Measurements from ENCODE around the gene CIB4.

The CIB4 gene

DNA sequence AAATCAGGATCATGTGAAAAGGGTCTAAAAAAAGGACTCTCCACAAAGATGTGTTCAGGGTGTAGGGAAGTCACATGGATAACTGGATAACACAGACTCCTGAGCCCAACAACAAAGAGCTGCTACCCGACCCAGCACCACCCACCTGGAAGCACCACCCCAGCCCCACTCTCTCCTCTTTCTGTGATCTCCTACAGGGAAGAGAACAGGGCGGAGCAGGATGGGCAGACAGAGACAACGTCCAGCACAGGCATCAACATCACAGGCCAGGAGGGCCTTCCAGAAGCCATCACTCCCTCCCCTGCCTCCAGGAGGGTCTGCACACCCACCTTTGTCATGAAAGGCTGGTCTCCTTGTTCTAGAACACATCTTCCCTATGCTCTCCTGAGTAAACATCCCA lies 1.3 kb upstream of the CIB4 start:
- no peak for DNase-seq (ENCODE audit: low spot score)

DNA sequence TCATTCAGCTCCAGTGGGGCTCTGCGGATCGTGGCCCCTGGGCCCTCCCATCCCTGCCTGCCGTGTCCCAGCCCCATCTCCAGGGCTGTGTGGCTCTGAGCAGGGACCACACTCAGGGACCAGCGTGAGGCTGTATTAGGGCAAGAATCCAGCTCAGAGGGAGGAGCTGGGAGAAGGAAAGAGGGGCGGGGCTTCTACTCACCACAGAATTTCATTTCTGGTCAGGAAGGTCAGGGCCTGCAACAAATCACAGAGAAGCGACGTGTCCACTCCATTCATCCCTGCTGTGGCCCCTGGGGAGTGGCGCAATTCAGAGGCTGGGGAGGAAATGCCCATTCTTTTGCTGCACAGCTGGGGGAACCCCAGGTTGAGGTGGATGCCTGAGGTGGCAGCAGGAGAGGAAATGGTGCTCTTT lies 828 bp downstream of the CIB4 start:
- DNase-seq (ENCODE audit: low spot score), result no peak

DNA sequence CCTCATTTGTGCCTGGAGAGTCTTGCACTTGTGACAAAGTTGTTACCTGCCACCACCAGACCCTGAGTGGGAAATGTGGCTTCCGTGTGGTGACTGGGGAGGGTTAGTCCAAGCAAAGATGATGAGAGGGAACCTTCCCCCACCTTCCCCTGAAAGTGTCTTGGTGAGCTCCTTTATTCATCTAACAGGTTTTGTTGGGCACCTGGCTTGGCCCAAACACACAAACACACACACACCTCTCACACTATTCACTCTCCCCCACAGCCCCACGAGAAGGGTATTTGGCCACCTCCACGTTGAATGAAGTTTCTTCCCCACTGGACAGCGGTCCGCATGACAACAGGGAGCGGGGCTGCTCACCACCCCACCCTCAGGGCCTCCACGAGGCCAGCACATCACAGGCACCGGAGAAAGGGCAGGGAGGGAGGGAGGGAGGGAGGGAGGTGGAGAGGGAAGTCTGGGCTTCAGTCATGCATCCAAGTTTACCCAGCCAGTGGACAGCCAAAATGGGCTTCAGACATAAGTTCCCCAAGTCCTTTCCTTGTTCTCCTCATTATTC lies 1.4 kb downstream of the CIB4 start:
- no peak for DNase-seq (ENCODE audit: low spot score)

DNA sequence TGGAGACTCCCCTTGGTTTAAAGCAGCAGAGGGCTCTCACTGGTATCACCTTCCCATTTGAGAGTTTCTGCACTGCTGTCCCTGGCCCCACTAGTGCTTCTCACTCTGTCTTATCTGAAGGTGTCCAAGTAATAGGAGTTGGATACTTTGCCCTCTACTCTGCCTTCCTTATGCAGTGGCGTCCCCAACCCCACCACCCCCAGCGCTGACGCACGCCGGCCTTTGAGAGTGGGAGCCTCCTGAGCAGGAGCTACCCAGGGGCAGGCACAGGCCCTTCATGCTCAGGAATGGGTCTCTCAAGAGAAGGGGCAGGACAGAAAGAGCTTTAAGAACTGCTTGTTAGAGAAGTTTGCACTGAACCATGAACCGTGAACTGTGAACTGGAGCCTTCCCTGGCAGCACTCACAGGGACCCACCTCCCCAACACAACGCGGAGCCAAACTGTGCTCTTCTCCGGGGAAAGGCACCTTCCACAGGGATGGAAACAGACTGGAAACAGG lies 3.3 kb downstream of the CIB4 start:
- DNase-seq (ENCODE audit: low spot score), result no peak

DNA sequence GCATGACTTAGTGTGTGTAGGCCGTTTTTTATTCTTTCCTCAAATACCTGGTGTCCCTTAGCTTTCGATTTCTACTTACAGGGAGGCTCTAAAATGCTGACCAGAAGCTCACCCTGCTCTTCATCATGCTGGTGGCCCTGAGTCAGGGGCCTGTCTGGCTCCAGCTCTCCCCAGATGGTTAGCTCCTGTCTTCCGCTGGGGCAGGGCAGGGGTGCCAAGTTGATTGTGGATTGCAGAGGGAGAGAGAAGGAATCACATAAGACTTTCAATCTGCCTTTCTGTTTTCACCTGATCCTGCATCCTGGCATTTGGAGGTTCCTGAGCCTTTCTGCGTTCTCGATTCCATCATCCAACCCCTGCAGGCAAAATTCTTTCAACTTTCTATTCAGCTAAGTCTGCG lies 4.2 kb downstream of the CIB4 start:
- no peak for DNase-seq (ENCODE audit: low spot score)

DNA sequence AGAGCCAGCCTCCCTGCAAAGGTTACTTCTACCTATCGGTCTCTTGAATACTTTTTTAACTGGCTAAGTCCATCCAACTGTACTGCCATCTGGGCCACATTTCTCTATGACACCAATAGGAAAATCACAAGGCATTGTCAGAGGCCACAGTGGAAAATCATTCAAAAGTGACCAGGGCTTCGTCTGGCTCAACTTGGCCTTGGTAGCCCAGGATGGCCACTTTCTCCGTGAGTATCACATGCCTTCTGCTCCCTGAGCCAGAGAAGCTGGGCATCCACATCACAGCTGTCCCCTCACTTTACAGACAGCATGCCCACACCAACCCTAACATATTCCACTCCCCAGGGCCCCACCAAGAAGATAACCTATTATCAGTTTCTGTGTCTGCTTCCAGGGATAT lies 5.8 kb downstream of the CIB4 start:
- no peak for DNase-seq (ENCODE audit: low spot score)

DNA sequence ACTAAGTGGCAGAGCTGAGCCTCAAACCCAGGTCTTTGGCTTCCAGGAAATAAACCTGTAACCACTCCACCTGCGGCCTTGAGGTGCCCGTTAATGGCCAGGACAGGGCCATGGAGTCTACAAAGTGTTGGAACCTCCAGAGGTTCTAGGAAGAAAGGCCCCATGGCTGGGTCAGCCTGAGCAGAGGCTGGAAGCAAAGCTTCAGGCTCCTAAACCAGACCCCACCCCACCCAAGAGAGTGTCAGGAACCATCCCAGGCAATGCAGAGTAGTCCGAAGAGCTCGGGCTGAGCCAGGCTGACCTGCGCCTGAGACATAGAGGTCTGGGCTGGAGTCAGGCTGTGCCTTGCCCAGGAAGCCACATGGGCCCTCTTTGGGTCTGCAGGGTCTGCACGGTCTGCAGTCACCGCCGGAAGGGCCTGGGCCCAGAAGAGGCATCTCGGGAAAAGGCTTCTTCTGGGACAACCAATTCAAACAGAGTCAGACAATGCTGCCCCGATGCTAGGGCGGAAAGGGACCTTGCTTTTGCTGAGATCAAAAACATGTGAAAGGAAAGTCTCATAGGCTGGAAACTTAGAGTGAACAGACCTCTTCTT lies 6.4 kb downstream of the CIB4 start:
- no peak for DNase-seq (ENCODE audit: low spot score)

DNA sequence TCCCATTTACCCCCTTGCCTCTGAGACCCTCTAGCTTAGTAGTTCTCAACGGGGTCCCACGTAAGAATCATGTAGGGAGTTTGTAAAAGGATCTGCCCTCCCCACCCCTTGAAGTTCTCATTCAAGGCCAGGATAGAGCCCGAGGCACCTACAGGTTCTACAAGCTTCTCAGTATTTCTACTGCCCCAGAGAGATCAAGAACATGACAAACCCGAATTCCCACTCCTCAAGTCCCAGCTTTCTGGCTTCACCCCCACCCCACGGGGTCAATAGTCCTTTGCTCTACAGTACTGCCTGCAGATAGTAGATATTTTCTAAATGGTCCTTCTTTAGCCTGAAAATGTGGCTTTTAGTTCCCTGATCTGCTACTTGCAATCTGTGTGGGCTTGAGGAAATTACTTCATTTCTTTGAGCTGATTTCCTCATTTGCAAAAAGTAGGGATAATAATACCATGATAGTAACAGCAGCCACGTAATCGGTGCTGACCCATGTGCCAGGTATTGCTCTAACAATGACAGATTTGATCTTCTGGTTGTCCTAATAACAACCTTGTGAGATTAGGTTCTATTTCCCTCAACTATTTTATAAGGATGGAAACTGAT lies 7.1 kb downstream of the CIB4 start:
- no peak for DNase-seq (ENCODE audit: low spot score)

DNA sequence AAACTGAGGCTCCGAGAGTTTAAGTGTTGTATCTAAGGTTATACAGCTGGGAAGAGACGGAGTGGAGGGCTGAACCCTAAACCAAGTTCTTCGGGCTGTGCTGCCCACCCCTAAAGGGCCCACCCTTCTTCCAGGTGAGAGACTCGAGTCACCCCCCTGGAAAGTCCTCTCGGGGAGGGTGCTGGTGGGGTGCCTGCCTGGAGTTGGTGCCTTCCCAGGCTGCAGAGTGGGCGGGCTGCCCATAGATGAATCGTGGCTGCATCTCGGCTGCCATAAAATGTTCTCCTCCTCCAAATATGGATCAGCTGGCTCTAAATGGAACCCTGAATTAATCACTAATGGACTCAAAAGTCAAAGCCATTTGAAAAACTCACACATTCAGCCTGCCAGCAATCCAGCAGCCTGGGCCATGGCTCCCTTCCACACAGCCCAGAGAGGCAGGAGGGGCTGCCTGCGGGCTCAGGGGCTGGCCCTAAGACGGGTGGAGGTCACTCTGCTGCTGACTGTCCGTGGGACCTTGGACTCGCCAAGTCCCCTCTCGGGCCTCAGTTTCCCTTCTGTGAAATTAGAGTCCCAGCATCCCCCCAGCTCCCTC lies 7.7 kb downstream of the CIB4 start:
- no peak for DNase-seq (ENCODE audit: low spot score)

DNA sequence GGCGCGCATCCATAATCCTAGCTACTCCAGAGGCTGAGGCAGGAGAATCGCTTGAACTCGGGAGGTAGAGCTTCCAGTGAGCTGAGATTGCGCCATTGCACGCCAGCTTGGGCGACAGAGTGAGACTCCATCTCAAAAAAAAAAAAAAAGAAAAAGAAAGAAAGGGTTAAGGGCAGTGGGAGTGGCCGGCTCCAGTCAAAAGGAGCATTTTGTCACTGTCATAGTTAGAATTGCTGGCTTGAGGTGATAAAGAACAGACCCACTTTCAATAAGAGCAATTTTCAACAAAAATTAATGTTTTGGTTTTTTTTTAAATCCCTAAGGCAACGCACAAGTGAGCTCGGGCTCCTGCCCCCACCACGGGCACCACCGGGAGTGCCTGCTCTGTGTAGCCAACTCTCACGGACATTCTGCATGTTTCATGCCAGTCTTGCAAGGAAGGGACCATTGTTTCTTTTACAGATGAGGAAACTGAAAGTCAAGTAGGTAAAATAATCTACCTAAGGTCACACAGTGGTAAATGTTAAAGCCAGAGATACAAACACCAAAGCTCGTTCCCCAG lies 8.5 kb downstream of the CIB4 start:
- no peak for DNase-seq (ENCODE audit: low spot score)

DNA sequence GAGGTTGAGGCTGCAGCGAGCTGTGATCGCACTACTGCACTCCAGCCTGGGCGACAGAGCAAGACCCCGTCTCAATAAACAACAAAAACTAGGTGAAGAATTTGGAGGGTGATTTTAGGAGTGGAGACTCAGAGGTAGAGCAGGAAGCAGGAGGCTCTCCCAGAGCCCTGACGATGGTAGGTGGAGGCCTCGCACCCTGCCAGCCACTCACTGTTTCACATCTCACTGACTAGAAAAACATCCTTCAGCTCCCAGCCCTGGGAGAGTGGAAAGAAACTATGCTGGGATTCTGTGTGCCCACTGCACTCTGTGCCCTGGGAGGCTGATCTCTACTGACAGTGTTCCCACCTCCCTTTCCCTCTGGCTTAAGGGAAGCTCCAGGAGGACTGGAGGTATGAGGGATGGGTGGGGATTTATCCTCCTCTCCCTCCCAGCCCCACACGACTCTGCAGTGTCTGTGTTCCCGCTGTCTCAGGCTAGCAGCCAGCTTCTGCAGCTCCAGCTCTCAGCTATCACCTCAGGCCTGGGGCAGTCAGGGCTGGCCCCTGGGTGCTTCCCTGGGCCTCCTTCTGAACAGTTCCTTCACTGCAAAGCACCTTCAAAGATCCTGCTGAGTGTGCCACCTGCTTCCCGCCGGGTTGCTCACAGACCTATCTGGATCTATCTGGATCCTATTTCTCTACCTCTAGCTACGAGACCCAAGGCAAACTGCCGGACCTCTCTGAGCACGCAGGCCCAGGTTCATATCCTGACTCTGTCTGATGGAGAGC lies 9.6 kb downstream of the CIB4 start:
- no peak for DNase-seq (ENCODE audit: low spot score)

DNA sequence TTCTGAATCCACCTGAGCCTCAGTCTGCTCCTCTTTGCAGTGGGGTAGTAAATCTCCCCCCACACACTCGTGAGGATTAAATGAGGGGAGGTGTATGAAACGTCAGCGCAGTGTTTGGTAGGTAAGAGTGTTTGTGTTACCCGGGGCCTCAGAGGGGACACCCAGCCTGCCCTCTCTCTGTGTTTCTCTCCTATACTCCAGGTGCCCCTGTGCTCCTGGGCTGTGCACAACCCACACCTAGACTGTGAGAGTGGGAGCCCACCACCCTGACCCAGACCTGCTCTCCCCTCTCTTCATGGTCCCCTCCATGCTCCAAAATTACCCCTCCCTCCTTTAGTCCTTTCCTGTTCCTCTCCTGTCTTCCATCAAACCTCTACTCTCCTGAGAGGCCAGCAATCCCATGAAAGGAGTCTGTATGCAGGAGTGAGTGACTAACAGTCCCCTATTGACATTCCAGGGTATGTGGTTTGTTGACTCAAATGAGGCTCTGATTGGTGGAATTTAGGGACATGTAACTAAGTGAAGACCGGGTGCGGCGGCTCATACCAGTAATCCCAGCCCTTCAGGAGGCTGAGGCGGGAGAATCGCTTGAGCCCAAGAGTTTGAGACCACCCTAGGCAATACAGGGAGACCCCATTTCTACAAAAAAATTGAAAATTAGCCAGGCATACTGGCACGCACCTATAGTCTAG lies 10.4 kb downstream of the CIB4 start:
- DNase-seq (ENCODE audit: low spot score), result no peak

DNA sequence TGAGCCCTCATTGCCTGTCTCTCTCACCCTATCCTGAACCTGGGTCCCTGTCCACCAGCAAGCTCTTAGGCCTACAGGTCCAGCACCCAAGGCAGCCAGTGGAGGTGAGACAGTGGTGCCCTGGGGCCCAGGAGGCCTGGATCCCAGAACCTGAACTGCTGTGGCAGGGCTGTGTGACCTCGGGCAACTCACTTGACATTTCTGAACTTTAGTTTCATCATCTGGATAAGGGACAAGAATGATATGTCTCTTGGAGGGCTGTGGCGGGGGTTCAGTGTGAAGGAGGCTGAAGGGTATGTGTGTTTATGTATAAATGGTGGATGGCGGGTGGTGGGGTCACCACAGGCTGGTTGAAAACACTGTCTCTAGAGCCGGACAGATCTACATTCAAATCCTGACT lies 10.9 kb downstream of the CIB4 start:
- DNase-seq (ENCODE audit: low spot score), result no peak

DNA sequence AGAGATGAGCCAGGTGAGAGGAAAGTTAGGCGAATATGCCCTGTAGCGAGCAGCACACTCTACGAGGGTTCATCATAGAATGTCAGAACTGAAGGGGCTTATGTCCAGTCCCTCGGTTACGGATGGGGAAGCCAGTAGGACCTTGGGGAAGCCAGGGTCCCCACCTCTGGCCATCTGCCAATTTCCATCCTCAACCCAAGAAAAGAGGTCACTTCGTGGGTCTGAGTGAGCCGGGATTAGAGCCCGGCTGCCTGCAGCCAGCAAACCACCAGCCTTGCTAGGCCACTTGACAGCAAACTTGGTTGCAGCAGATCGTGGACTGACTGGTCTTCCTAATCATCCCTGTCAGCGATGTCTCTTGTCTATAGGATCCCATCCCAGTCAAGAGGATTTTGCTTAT lies 11.4 kb downstream of the CIB4 start:
- no peak for DNase-seq (ENCODE audit: low spot score)

DNA sequence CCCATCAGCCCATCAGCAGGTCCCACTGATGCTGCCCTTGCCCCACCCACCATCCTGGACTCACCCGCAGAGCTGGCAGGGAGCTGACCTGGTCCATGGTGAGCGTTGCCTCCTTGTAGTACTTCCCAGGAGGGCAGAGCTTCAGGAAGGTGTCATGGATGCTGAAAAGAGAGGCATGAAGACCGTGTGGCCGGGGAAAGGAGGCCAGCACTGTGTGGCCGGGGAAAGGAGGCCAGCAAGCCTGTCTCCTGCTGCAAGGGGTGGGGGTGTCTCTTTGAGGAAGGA lies 11.9 kb downstream of the CIB4 start:
- DNase-seq (ENCODE audit: low spot score), result no peak

DNA sequence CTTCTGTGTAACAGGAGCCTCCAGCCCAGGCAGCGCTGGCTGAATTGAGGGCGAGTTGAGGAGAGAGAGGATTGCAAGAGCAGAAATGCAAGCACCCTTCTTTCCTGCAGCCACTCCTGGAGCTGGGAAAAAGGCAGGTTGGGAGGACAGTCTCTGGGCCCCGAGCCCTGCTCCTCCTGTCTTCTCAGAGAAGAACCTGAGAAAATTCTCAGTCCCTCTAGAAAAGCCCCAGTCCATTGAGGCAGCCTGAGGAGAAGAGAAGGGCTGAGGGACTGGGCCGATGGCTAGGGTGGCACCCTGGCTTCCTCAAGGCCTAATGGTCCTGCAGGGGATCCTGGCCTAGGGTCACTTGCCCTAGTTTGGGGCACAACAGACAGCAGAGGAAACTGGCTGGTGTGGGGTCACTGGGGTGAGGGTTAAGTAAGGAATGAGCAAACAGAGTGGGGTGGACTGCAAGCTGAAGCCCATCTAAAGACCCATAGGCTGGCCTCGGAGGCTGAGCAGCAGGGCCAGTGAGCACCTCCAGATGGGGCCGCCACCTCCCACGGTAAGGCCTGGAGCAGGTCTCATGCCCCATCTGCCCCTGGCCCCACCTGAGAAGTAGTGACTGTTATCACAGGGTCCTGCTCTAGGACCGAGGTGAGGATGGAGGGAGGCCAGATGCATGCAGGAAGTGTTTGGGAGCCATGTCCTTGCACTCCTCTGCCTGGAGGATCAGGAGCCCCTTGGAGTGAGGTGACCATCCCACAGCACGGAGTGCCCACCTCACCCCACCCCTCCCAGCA lies 12.4 kb downstream of the CIB4 start:
- DNase-seq (ENCODE audit: low spot score), result no peak

DNA sequence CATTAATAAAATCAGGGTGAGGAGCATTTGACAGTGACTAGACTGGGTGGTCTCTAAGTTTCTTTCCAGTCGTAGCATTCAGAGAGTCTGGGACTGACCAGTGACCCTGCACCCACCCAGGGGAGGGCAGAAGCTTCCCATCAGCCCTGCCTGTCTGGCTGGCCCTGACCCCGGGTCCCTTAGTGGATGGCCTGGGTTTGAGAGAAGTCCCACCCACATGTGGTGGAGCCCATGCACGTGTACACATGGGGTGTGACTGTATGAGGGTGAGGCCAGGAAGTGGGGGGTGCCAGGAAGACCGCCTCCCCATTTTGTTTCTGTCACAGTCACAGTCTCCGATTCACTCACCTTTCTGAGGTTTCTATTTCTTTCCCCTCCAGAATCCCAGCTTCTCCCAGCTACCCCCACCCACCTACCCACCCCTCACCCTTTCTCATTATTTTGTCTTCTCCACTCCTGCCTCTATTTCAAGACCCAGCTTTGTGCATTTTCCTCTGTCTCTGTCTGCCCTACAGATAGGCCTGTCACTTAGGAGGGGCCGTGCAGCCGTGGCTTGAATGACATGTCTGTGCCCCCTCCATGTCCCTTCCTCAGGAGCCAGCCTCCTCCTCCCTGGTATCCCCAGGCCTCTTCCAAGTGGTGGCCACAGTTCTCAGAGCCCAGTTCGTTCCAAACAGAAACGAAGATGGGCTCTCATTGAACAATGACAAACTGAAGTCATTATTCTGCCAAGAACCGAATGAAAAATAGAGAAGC lies 13.6 kb downstream of the CIB4 start:
- DNase-seq (ENCODE audit: low spot score), result no peak

DNA sequence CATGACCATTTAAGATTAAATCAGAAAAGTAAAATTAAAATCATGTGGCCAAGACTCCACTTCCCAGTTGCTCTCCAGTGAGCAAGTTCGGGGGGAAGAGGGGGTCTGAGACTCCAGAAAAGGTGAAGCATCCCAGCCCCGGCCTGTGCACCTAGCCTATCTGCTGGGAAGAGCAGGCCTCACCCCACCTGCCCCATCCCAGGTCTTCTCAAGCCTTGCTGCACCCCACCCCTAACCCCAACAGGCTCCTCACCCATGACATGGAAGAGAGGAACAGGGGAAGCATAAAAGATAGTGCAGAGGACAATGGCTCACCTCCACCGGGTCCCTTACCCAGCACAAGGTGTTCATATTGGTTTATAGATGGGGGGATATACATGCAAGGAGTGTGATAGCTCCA lies 14.6 kb downstream of the CIB4 start:
- no peak for DNase-seq (ENCODE audit: low spot score)

DNA sequence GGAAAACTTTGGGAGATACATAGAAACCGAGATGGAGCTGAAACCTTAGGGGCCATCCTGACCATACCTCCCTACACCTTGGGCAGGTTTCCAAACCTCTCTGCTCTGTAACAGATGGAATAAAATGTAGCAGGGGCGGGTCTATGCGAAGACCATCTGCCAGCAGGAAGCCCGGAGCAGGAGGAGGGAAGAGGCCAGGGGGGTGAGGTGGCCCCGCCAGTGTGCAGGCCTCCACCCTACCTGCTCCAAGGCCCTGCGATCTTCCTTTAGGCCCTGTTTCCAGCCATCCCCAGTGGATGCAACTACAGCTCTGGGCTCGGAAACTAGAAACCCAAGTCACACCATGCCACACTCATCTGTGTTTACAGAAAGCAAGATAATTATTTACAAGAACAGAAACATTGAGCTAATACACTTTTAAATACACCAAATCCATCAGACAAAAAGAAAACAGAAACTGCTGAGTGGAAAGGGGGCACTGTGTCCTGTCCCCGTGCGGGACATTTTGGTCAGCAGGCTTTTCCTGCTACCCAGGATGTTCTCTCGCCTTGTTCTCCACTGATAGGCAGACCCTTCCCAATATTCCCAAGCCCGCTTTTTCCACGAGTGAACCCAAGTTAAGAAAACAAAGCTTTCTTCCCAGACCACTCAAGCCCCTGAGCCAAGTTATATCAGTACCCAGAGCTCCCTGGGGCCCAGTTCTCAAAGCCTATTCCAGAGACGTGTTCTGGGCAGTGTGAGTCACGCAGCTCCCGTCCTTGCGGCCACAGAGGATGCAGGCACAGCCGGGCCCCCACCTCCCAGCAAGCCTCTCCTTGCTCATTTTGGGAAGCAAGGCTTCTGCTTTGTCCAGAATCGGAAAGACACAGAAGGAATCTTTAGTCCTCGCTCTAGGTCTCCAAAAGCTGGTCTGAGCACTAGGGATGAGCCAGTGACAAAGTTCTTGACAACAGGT lies 17.3 kb downstream of the CIB4 start:
- DNase-seq (ENCODE audit: low spot score), result no peak
